ENCODE measurements around the gene CYP4F22. TPM values are rescaled to one million over a fixed set of nuclear protein-coding genes. Genes with fewer than 3 reads are reported as not detected.

Gene CYP4F22
- total RNA-seq, 1 donor, result not detected

DNA sequence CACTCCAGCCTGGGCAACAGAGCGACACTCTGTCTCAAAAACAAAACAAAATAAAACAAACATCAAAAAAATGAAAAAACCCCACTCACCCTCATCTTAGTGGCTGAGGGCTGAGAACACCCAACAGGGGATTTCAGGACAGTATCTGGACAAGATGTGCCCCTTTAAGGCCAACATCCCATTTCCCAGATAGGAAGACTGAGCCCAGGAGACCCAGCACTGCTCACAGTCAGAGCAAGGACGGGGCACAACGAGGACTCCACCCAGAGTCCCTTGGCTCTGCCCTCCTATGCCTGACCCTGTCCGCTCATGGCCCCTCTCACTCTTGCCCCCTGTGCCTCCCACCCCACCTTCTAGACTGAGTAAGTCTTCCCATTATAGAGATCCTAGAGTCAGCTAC lies 53.8 kb downstream of the CYP4F22 start:
- H3K36me3 ChIP-seq (ENCODE audit: insufficient read depth, low read length), result no peaks in the 10 kb centered on the region
- H4K20me1 ChIP-seq (ENCODE audit: insufficient read depth, low read length), result no peaks in the 10 kb centered on the region
- no peak for DNase-seq (ENCODE audit: insufficient read length, low spot score, missing footprints)
- H3K9me3 ChIP-seq (ENCODE audit: low read depth, low read length), result no peaks in the 10 kb centered on the region
- H3K27me3 ChIP-seq (ENCODE audit: insufficient read depth, low read length), result peaks cover 3% of the 10 kb centered on the region
- TF ChIP-seq, protein P1, sequence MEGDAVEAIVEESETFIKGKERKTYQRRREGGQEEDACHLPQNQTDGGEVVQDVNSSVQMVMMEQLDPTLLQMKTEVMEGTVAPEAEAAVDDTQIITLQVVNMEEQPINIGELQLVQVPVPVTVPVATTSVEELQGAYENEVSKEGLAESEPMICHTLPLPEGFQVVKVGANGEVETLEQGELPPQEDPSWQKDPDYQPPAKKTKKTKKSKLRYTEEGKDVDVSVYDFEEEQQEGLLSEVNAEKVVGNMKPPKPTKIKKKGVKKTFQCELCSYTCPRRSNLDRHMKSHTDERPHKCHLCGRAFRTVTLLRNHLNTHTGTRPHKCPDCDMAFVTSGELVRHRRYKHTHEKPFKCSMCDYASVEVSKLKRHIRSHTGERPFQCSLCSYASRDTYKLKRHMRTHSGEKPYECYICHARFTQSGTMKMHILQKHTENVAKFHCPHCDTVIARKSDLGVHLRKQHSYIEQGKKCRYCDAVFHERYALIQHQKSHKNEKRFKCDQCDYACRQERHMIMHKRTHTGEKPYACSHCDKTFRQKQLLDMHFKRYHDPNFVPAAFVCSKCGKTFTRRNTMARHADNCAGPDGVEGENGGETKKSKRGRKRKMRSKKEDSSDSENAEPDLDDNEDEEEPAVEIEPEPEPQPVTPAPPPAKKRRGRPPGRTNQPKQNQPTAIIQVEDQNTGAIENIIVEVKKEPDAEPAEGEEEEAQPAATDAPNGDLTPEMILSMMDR (IDR thresholded peaks at IDR 0.05; ENCODE audit: extremely low read depth, low read depth, low read length), result no peak
- H3K4me3 ChIP-seq (ENCODE audit: insufficient read depth, low read length), result no peak overlapping the region
- H3K4me1 ChIP-seq (ENCODE audit: insufficient read depth, low read length), result no peaks in the 10 kb centered on the region
- H3K27ac ChIP-seq (ENCODE audit: low read depth, low read length), result no peak overlapping the region
- no peaks in the 10 kb centered on the region for H3K79me2 ChIP-seq (ENCODE audit: insufficient read depth, low read length)
- H2AFZ ChIP-seq (ENCODE audit: low read length), result no peak overlapping the region
- no peak overlapping the region for H3K4me2 ChIP-seq (ENCODE audit: insufficient read depth, low read length)

DNA sequence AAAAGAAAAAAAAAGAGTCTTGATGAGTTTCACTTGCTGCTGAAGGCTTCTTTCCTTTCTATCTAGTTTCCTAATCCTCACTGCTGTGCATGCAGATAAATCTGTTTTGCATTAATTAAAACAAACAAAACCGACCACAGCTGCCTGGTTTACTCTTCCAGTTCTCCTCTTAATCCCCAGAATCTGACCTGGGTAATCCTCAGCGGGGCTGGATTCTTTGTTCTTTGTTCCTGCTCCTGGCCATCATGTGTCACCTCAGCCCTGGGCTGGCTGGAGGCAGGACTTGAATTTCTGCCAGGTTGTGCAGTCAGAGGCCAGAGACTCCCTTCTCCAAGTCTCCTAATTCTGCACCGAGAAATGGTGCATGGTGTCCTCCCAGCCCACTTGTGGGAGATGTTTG lies 54.5 kb downstream of the CYP4F22 start:
- Histone ChIP-seq H3K9me3 (ENCODE audit: low read depth, low read length) (no peaks in the 10 kb centered on the region), H3K36me3 (ENCODE audit: insufficient read depth, low read length) (no peaks in the 10 kb centered on the region), H2AFZ (ENCODE audit: low read length) (no peak overlapping the region), H3K27ac (ENCODE audit: low read depth, low read length) (no peak overlapping the region), H3K4me1 (ENCODE audit: insufficient read depth, low read length) (no peaks in the 10 kb centered on the region), H4K20me1 (ENCODE audit: insufficient read depth, low read length) (no peaks in the 10 kb centered on the region), H3K79me2 (ENCODE audit: insufficient read depth, low read length) (no peaks in the 10 kb centered on the region), H3K27me3 (ENCODE audit: insufficient read depth, low read length) (peaks cover 3% of the 10 kb centered on the region), H3K4me3 (ENCODE audit: insufficient read depth, low read length) (no peak overlapping the region), H3K4me2 (ENCODE audit: insufficient read depth, low read length) (no peak overlapping the region)
- DNase-seq (ENCODE audit: insufficient read length, low spot score, missing footprints), result no peak
- TF ChIP-seq, protein P1 (IDR thresholded peaks at IDR 0.05; ENCODE audit: extremely low read depth, low read depth, low read length), result no peak

DNA sequence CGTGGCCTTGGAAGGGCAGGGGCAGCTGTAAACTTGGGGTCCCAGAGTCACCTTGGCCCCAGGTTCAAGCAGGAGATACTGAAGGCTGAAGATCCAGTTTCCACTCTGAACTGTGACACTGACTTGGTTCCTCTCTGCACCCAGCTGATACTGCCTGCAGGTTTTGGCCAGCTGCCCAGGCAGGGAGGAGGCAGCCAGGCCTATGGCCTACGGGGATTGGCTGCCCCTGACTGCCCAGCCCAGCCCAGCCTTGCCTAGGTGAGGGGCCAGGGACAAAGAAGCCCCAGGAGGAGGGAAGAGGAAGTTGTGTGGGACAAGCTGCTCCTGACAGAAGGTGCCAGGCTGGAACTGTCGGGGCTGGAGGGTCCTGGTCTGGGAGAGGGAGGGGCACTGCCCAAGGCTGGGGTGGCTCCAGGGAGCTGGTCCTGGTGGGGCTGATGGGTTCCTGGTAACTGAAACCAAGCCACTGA lies 55.0 kb downstream of the CYP4F22 start:
- Histone ChIP-seq H4K20me1 (ENCODE audit: insufficient read depth, low read length) (no peaks in the 10 kb centered on the region), H3K4me3 (ENCODE audit: insufficient read depth, low read length) (no peak overlapping the region), H3K9me3 (ENCODE audit: low read depth, low read length) (no peaks in the 10 kb centered on the region), H2AFZ (ENCODE audit: low read length) (no peak overlapping the region), H3K4me2 (ENCODE audit: insufficient read depth, low read length) (no peak overlapping the region), H3K4me1 (ENCODE audit: insufficient read depth, low read length) (no peaks in the 10 kb centered on the region), H3K27me3 (ENCODE audit: insufficient read depth, low read length) (peaks cover 3% of the 10 kb centered on the region), H3K27ac (ENCODE audit: low read depth, low read length) (no peak overlapping the region), H3K79me2 (ENCODE audit: insufficient read depth, low read length) (no peaks in the 10 kb centered on the region), H3K36me3 (ENCODE audit: insufficient read depth, low read length) (no peaks in the 10 kb centered on the region)
- DNase-seq (ENCODE audit: insufficient read length, low spot score, missing footprints), result no peak
- TF ChIP-seq, protein P1 (IDR thresholded peaks at IDR 0.05; ENCODE audit: extremely low read depth, low read depth, low read length), result no peak

DNA sequence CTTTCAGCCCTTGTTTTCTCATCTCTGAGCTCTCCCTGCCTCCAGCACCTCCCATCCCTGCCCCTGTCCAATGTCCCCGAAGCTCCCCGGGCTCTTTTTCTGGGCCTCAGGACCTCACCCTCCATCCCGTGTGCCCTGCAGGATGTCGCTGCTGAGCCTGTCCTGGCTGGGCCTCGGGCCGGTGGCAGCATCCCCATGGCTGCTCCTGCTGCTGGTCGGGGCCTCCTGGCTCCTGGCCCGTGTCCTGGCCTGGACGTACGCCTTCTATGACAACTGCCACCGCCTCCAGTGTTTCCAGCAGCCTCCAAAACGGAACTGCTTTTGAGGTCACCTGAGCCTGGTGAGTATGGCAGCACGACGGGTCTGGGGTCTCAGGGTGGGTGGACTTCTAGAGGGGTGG lies 55.6 kb downstream of the CYP4F22 start:
- no peaks in the 10 kb centered on the region for H4K20me1 ChIP-seq (ENCODE audit: insufficient read depth, low read length)
- H2AFZ ChIP-seq (ENCODE audit: low read length), result no peak overlapping the region
- DNase-seq (ENCODE audit: insufficient read length, low spot score, missing footprints), result no peak
- no peak overlapping the region for H3K4me3 ChIP-seq (ENCODE audit: insufficient read depth, low read length)
- no peaks in the 10 kb centered on the region for H3K36me3 ChIP-seq (ENCODE audit: insufficient read depth, low read length)
- H3K4me1 ChIP-seq (ENCODE audit: insufficient read depth, low read length), result no peaks in the 10 kb centered on the region
- H3K9me3 ChIP-seq (ENCODE audit: low read depth, low read length), result no peaks in the 10 kb centered on the region
- TF ChIP-seq, protein P1 (IDR thresholded peaks at IDR 0.05; ENCODE audit: extremely low read depth, low read depth, low read length), result no peak
- no peak overlapping the region for H3K4me2 ChIP-seq (ENCODE audit: insufficient read depth, low read length)
- H3K27ac ChIP-seq (ENCODE audit: low read depth, low read length), result no peak overlapping the region
- peaks cover 3% of the 10 kb centered on the region for H3K27me3 ChIP-seq (ENCODE audit: insufficient read depth, low read length)
- H3K79me2 ChIP-seq (ENCODE audit: insufficient read depth, low read length), result no peaks in the 10 kb centered on the region

Measured in osteoblast (primary cell).